ENCODE results near the gene AGBL4.
"Not testable (repeated sequence)": the region's sequence is repeated elsewhere in the genome, so short reads cannot be mapped to it uniquely, and the experiment has no call there.

AGBL4 gene

DNA sequence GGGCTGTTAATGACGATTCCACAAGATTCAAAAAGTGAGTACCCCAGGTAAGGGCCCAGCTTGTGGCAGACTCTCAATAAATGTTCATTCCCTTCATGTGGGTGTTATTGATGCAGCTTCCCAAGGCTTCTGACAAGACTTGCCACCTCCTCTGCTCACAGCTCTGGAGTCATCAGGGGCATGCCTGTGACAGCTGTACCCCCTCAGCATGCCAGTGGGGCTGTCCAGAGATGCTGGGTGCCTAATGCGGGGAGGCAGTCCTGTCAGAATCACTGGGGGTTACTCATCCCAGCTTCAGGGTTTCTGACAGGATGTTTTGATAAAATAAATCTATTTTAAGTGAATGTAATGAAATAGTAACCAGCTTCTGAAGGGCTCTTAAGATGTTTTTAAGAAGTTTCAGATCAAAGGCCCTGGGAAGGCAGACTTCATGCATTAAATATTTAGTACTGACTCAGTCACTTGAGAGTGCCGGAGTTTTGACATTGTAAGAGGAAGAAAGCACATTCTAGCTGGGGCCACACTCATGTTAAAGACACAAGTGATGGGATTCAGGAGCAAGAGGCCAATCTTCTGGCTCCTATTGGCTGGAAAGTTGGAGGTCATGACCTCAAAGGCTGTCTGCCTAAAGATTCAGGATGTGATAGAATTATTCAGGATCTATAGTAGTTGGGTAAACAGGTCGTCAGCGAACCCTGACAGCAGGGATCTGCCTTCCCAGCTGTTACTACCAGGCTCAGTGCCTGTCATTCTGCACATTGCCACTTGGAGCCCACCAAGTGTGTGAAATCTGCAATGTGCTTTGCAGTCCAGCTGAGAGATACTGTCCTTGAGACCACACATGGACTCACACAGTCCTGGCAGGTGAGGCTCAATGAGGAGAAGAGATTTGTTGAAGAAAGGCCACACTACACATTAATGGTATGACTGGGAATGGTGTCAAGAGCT lies 1007.5 kb downstream of the AGBL4 start:
- no peak for DNase-seq

DNA sequence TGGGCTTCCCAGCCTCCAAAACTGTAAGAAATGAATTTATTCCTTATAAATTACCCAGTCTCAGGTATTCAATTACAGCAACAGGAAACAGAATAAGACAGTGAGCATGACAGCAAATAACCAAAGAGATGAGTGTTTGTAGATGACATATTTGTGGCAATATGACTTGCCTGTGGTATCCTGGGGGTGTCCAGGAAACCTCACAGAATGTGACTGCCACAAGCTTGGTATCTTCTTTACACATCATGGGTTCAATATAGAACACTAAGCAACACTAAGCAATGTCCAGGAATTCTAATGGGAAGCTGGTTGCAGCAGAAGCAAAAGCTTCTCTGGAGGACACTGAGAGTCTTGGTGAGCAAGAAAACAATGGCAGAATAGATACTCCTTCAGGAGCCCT lies 1010.7 kb downstream of the AGBL4 start:
- DNase-seq: no peak

DNA sequence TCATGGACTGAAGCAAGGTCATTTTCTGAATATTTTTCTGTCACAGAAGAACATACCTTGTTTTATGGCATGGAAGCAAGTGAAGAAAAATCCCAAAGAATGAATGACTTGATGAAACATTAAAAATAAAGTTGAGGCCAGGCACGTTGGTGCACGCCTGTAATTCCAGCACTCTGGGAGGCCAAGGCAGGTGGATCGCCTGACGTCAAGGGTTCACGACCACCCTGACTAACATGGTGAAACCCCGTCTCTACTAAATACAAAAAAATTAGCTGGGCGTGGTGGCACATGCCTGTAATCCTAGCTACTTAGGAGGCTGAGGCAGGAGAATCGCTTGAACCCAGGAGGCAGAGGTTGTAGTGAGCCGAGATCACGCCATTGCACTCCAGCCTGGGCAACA lies 1020.8 kb downstream of the AGBL4 start:
- DNase-seq: not testable (repeated sequence)

DNA sequence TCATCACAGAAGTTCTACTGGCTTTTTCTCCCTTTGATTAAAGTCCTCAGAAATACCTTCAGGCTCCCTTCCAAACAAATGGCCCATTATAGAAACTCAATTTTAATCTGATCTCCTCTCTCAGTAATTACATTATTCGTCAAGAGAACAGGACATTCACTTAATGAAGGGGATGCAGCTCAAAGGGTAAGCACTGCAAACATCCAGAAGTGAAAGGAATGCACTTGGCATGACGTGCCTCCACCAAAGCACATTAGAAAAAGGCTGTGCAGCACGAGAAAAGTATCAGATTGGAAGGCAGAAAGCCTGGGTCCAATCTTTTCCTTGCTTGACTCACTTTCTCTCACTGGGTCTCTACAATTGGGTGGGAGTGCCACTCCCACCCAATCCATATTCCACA lies 1024.4 kb downstream of the AGBL4 start:
- DNase-seq: no peak

DNA sequence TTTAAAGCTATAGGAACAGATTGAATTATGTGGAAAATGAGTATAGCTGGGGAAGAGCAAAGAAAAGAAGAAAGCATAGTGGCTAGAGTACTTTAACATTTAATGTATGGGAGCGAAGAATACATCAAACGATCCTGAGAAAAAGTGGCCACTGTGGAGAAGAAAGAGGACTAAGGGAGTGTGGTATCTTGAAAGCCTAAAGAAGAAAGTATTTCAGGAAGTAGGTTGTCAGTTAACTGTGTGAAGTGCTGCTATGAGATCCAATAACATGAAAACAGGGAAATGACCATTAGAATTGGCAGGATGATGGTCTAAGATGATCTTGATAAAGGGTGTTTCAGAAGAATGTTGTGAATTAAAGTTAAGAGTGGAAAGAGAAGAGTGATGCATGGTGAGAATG lies 1027.4 kb downstream of the AGBL4 start:
- DNase-seq: no peak

DNA sequence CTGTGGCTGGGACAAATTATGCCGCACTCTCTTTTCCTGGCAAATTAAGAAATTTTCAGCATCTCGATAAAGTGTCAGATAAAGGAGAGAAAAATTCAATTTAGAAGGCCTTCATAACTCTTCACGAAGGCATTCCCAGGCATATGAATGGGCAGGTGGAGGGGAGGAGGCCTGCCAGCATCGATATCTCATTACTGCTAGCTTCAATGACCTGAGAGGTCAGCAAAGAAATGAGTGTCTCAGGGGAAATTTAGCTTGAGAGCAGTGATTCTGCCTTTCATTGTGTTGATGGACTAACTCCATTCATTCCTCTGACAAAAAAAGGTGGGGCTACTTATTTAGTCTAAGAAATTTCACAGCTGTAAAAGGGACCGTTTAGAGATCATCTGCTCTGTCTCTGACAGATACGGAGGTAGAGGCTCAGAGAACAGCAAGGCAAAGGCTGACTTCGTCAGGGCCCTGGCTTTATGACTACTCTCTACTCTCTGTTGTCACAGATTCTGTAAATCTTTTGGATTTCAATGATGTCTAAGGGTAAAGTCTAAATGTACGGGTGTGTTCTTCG lies 1035.0 kb downstream of the AGBL4 start:
- no peak for DNase-seq

DNA sequence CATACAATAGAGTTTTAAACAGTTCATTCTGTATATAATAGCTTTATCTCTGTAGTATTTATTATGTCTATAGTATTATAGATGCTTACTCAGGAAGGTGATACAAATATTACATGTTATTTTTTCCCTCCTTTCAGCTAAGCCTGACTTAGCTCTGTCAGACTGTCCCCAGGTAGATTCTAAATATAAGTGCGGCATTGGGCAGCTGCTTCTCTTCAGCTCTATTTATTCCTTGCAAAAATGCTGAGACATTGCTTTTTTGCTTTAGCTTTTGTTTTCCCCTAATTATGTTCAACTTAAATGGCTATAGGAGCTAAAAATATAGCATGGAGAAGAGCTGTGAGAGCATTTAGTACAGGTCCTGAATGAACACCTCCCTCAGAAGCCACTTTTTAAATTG lies 1043.8 kb downstream of the AGBL4 start:
- DNase-seq: no peak

DNA sequence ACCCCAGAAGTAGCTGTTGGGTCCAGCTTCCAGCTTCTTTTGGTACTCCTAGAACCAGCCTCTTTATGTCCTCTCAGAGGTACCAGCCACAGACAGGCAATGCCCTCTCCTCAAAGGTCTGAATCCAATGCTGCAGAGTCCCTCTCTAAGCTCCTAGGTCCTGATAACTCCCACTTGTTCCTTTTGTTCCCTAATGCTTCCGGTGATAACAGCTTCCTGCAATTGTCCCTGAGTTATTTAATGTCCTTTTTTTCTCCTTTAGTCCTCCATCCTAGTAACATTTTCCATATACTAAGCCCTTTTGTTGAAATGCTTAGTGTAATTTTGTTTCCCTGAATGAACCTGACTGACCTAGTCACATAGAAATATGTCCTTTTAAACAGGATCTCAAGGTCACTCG lies 1045.3 kb downstream of the AGBL4 start:
- no peak for DNase-seq

DNA sequence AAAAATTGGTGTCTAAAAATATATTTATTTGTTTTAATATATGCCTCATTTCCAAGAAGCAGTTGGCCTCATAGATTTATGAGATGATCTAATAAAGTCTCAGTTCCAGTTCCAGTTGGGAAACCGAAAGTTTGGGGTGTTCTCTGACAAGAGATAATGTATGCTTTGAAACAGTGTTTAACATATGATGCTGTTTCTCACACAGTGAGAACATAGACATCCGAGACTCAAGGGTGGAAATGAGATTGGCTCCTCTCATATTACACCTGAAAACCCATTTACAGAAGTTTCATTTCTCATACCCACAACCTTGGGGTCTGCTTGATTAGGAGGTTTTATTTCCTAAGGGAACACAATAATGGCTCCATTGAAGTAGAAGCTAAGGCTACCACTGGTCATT lies 1046.5 kb downstream of the AGBL4 start:
- DNase-seq: no peak

DNA sequence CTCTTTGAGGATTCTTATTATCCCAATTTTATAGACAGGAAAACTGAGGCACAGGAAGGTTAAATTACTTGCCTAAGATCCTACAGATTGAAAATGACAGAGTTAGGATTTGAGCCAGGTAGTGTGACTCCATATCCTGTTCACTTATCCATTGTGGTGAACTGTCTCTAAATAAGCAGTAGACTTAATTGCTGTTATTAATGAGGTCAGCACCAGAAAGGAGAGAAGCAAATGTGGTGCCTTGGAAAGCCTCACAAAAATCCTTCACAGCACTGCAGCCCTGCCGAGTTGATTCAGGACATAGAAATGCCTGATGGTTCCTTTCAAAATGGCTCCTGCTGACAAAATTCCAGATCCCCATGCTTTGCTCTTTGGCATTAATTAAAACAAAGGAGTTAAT lies 1053.8 kb downstream of the AGBL4 start:
- no peak for DNase-seq

DNA sequence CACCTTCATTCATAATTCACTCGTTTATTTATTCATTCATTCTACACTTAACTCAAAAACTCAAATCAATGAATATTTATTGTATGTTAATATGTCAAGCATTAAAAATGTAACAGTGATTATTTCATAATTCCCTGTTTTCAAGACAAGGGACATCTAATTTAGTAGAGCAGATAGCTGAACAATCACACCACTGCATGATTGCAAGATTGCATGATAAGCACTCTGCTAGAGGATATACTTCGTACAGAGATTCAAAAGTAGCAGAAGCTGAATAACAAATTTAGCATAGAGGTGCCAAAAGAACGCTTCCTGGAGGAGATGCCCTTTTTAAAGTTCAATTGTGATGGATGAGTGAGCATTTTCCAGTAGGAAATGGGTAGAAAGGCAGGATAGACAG lies 1056.4 kb downstream of the AGBL4 start:
- no peak for DNase-seq

DNA sequence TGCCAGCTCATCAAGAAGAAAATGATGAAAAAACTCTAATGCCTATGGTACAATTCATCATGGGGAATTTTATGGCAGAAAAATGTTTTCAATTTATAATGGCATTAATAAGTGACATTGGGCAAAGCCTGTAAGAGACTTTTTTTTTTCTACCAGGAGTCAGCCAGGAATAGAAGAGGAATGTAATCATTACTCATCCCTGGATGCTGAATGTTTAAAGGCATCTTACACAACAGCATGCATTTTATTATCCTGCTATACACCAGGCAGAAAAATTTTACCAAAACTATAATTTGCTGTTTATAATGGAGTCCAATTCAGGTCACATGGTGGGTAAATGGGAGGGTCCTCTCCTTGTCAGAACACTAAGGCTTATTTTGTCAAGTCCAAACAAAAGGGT lies 1057.2 kb downstream of the AGBL4 start:
- DNase-seq: no peak

DNA sequence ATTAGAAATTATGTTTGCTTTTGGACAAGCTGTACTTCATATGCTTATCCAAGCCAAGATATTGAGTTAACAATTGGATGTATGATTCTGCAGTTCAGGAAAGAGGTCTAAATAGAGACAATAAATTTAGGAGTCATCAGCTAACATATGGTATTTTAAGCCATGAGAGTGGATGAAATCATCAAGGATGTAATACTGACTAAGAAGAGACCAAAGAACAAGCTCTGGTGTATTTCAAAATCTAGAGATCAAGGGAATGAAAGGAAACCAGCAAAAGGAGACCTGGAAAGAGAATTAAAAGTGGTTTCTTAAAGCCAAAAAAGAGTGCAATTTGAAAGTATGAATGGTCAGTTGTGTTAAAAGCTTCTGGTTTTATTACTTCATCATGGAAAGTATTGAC lies 1063.4 kb downstream of the AGBL4 start:
- DNase-seq: no peak

DNA sequence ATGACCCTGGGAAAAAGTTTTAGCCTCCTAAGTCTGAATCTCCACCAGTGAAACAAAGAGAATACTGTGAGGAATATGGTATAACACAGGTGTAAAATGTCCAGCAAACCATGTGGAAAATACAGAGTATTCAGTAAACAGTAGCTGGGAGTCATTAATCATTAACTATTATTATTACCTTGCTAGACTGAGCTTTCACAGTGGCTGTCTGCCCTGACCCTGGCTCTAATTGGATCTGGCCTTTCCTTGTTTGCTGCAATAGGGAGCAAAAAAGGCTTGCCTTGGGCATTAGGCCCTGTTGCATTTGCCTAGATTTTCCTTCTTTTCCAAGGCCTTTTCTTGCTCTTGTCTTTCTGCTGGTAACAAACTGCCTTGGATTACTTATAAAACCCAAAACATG lies 1068.0 kb downstream of the AGBL4 start:
- no peak for DNase-seq

DNA sequence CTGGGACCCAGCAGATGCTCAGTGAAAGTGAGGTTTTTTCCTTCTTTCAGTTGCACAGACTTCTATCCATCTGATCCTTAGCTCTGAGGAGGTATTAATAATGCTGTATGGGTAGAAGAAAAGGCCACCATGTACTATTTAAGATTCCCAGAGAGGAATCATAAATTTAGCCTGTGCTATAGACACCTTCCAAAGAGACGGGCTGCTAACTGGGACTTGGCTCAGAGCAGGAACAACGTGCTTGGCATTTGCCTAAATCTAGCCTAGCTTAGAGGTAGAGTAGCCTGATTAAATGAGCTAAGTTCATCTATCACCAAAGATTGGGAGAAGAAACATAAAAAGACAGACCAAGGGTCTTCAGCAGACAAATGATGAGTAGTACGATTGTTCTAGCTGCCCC lies 1070.1 kb downstream of the AGBL4 start:
- no peak for DNase-seq

DNA sequence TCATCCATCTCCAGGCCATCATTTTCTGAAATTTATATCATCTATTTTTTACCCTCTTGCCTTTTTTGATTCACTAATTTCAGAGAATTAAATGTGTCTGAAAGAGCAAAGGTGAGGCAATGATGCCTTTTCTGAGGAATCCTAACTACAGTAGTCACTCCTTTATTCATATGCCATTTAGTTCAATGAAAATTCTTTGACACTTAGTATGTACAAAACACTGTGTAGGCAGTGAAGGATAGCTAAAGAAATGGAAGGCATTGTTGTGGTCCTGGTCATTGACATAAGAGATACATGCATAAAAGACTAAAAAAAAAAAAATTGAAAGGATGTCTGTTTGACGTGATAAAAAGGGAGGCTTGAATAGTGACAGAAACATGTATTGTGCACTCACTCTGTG lies 1075.2 kb downstream of the AGBL4 start:
- no peak for DNase-seq

DNA sequence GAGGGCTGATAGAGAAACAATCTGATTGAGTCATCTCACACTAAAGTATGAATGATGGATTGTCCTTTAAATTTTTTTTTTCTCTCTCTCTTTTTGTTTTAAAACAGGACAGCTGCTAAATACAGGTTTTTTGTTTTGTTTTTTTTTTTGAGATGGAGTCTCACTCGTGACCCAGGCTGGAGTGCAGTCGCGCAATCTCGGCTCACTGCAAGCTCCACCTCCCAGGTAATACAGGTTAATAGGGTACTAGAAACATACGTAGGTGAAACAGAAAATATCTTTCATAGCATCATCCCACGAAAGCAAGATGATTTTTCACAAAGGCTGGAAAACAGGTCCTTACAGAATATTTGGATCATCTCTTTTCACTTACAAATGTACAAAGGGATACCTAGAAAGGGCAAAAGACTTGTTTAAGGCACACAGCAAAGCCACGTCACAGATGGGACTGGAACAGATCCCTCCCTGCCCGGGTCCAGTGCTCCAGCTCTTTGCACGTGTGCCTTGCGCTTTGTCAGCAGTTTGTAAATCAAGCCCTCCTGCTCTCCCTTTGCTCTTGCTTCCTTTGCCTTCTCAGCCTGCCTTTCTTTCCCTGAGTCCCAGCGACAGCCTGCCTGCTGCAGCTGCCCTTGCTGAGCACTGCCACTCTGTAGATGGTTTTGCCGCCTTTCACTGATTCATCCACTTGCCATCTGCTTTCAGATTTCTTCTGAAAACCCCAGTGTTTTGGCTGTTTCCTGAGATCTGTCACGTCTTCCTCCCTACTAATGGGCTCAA lies 1075.8 kb downstream of the AGBL4 start:
- no peak for DNase-seq

DNA sequence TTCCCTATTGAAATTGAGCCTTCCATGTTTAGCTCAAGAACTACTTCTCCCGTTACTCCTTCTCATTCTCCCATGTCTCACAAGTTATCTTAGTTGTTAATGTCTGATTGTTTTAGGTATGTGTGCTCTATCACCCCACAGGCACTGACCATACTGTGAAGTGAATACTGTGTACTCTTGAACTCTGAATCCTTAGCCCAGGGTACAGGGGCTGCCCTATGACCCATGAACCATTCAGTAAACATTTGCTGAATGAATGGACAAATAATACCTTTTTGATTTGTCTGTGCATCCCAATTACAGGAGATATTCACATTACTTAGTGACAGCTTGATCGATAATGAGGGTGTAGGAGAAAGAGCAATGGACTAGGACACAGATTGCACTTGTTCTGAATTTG lies 1077.7 kb downstream of the AGBL4 start:
- DNase-seq: no peak

DNA sequence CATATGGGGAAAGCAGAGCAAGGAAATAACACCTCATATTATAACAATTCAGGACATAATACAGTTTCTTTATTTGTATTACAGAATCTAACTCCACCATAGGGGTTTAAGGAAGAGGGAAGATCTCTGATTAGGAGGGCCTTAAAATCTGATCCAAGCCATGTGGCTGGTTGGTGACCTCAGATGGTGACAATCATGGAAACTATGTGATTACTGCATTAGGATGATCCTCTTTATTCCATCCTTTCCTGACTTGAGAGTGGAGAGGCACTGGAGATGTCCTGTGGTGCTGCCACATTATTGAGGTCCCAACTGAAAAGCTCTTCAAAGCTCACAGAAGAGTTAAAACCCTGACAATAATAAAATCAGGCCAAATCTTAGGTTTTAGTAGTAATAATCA lies 1078.9 kb downstream of the AGBL4 start:
- no peak for DNase-seq

DNA sequence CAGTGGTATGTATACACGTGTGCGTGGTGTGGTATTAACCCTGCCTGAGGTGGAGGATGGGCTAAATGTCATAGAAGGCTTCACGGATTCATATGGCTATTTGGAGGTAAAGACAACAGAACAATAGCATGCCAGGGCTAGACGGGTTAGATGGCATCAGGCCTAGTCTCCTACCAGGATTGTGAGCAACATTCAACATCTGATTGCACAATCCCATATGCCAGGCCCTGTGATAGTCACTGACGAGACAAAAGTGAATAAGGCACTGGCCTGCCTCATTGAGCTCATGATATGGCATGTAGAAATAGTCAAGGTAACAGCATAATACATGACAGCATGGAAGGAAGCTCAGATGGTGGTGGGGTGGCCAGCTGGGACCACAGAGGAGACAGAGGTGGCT lies 1079.9 kb downstream of the AGBL4 start:
- DNase-seq: no peak

DNA sequence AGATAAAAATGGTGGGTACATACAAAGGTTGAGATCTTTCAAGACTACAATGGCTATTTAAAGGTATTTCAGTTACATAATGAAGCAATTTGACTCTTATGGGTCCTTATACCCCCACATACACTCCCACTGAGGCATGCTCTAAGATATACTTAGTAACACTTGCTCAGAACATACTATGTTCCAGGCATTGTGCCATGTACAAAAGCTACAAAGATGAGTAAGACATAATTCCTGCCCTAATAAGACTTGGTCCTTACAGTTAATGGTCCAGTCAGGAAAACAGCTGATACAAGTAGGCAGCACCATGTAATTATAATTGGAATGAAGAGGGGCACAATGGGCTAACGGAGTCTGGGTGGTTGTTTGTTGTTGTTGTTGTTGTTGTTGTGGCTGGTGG lies 1080.4 kb downstream of the AGBL4 start:
- DNase-seq: no peak

DNA sequence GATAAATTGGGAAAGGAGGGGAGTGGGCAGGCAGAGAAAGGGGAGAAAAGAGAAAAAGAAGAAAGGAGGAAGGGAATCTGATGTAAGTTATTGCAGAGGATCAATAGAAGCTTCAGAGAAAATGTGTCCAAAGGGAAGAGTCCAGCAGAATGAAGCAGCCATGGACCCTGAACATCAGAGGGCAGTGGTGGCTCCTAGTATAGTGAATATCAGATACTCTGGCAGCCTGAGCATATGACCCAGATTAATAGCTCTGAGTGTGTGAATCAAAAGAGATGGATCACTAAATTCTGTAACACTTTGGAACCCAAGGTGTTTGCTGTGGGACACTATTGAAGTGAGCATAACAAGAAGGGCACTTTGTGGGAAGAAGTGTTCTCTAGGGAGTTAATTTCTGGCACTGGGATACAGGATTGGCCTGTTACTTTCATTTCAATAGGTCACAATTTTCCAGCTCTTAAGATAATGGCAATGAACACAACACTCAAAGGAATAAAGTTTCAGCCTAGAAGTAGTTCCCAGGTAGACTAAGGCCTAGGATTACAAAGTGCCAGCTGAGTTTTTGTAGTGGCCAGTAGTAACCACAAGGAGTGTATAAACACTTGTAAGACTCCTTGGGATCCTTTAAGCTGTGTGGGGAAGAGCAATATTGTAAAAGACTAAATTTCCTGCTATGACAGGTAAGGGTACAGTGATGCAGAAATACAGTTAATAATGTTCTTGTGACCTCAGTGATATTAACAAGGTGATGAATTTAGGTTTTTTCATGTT lies 1082.6 kb downstream of the AGBL4 start:
- no peak for DNase-seq

DNA sequence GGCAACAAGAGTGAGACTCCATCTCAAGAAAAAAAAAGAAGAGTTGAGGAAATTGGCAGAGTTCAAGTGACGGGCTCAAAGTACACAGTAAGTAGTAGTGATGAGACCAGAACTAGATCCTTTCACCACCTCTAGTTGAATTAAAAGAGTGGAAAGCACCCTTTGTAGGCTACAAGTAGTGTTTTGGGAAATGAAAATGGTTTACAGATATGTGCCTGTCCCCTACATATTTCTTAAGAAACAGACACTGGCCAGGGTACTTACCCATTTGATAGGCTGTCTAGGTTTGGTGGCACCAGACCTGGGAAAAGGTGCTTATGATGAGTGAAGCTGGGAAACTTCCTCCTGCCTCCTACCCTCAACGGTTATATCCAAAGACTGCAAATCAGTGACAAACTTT lies 1083.4 kb downstream of the AGBL4 start:
- no peak for DNase-seq

Measured in stimulated activated naive CD4-positive, alpha-beta T cell (primary cell).